GM12878 (cell line): Measurements from ENCODE around the gene DEFB124.

ENCODE experiments used
- EED ChIP-seq: sonication (generic); IDR thresholded peaks from 2 replicates; pipeline ENCODE4 v1.6.1; 2016; ENCODE audit warnings: antibody characterized with exemption, low read depth
- EP300 ChIP-seq, 2 experiments: fragments of 150-350 bp in 1 of 2; IDR thresholded peaks; 2 replicates each; pipeline ENCODE4 v1.6.1; 2011 to 2012; ENCODE audit warnings: low read depth in 2 of 2, low read length in 2 of 2, borderline replicate concordance in 1 of 2, improper control_type of control experiment in 1 of 2, inconsistent platforms in 1 of 2; ENCODE audit not compliant: control insufficient read depth in 1 of 2
- EZH2 ChIP-seq: IDR thresholded peaks from 2 replicates; pipeline ENCODE4 v1.6.1; 2012; ENCODE audit warnings: low read depth, mild to moderate bottlenecking, control low read depth, inconsistent platforms, low read length, borderline replicate concordance; ENCODE audit not compliant: control insufficient read depth
- LARP7 ChIP-seq: fragments of 450-650 bp; IDR thresholded peaks from 2 replicates; pipeline ENCODE4 v1.6.1; 2017; ENCODE audit warnings: mild to moderate bottlenecking
- MYC ChIP-seq: IDR thresholded peaks from 2 replicates; pipeline ENCODE4 v1.6.1; 2011; ENCODE audit warnings: mild to moderate bottlenecking, low read length, moderate library complexity, inconsistent platforms; ENCODE audit not compliant: insufficient read depth, insufficient replicate concordance, insufficient read length, severe bottlenecking
- NR2C2 ChIP-seq: IDR thresholded peaks from 2 replicates; pipeline ENCODE4 v1.6.1; 2011; ENCODE audit warnings: borderline replicate concordance, low read depth; ENCODE audit not compliant: control insufficient read depth, insufficient read length
- POLR2A ChIP-seq: IDR thresholded peaks from 2 replicates; pipeline ENCODE4 v1.6.1; 2011; ENCODE audit warnings: low read depth, mild to moderate bottlenecking, low read length
- SMC3 ChIP-seq: IDR thresholded peaks from 2 replicates; pipeline ENCODE4 v1.6.1; 2011; ENCODE audit warnings: low read length, improper control_type of control experiment, borderline replicate concordance
- SREBF1 ChIP-seq: IDR thresholded peaks from 2 replicates; pipeline ENCODE4 v1.6.1; 2012; ENCODE audit warnings: mild to moderate bottlenecking, low read length
- WRNIP1 ChIP-seq: IDR thresholded peaks from 2 replicates; pipeline ENCODE4 v1.6.1; 2011; ENCODE audit warnings: low read depth, low read length, improper control_type of control experiment, borderline replicate concordance
- ZNF274 ChIP-seq: IDR thresholded peaks from one replicate; pipeline ENCODE4 v1.8.0; 2011; ENCODE audit not compliant: insufficient read length, insufficient read depth

DNA sequence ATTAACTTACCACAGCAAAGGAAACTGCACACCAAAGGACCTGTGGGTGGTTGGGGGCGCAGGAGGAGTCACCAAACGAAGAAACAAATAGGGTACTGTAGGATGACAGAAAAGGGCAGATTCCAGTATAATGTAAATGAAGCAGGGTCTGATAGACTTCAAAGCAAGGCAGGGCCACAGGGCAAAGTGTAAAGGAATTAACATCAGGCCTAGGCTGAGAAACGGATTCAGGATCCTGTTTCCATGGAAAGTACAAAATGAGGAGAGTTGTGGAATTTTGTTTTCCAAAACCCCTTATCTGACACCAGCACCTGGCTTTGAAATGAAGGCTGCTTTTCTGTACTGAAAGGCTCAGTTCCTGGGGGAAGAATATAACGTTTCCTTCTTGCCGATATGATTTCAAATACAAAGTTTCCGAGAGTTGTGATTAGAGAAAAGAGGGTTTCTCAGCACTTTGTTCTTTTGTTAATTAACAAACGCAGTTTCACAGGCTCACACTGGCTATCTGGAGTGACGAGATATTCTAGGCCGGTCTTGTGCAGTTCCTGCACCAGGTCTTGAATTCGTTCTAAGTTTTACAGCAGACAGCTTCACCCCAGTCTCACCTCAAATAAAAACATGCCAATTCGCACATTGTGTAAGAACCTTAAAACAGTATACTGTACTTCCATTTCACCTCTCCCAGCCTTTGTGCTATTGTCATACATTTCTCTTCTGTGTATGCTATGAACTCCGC is 28.7 kb downstream of the DEFB124 start:
- TF ChIP-seq EZH2 (no peak), WRNIP1 (no peak), EP300 (IDR thresholded peaks at IDR 0.05; ENCODE audit: borderline replicate concordance in 1 of 2, control insufficient read depth in 1 of 2, low read depth in 2 of 2, low read length in 2 of 2) (no peak), SMC3 (no peak), MYC (no peak), LARP7 (no peak), ZNF274 (no peak), POLR2A (no peak), EED (no peak), SREBF1 (no peak), NR2C2 (no peak)
